HG03469 (cell line): ENCODE results near the gene CRADD.
"Not testable (repeated sequence)": the region's sequence is repeated elsewhere in the genome, so short reads cannot be mapped to it uniquely, and the experiment has no call there.

ENCODE experiments used
- ATAC-seq: cut with Tn5 transposase; IDR thresholded peaks from one replicate; pipeline ENCODE4 v1.9.1; 2021; ENCODE audit warnings: mild to moderate bottlenecking, moderate library complexity, moderate number of reproducible peaks; ENCODE audit not compliant: unreplicated experiment

CRADD gene

DNA sequence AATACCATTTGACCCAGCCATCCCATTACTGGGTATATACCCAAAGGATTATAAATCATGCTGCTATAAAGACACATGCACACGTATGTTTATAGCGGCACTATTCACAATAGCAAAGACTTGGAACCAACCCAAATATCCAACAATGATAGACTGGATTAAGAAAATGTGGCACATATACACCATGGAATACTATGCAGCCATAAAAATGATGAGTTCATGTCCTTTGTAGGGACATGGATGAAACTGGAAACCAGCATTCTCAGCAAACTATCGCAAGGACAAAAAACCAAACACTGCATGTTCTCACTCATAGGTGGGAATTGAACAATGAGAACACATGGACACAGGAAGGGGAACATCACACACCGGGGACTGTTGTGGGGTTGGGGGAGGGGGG lies 104.8 kb downstream of the CRADD start:
- not testable (repeated sequence) for ATAC-seq

DNA sequence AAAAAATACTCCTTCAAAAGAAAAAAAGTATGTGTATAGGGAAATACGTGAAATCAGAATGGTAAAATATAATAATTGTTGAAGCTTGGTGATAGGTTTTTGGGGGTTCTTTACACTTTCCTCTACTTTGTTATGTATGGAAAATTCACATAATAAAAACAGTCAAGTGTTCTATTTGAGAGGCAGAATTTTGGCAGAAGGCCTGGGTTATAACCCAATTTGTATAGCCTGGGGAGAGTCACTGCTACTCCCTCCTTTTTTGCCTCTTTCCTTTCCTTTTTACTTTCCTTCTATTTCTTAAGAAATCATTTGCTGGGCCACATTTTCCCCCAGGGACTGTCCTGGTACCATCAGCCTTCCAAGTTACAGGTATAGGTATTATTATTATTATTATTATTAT lies 105.7 kb downstream of the CRADD start:
- ATAC-seq: no peak

DNA sequence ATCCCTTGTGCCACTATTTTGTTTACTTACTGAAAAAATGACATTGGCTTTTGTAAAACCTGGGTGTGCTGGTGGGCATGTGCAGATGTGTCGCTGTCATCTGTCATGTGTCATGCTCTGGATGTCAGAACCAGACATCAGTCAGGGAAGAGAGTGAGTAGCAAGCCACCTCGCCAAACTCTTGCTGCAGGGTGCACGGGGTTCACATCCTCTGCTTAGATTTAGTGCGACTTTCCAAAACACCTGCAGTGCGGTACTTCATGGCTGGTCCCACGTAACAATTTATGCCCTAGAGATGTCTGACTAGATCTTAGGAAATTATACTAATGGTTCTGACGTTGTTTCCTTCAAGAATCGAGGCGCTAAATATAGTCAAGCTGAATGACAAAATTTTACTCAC lies 106.7 kb downstream of the CRADD start:
- ATAC-seq: no peak

DNA sequence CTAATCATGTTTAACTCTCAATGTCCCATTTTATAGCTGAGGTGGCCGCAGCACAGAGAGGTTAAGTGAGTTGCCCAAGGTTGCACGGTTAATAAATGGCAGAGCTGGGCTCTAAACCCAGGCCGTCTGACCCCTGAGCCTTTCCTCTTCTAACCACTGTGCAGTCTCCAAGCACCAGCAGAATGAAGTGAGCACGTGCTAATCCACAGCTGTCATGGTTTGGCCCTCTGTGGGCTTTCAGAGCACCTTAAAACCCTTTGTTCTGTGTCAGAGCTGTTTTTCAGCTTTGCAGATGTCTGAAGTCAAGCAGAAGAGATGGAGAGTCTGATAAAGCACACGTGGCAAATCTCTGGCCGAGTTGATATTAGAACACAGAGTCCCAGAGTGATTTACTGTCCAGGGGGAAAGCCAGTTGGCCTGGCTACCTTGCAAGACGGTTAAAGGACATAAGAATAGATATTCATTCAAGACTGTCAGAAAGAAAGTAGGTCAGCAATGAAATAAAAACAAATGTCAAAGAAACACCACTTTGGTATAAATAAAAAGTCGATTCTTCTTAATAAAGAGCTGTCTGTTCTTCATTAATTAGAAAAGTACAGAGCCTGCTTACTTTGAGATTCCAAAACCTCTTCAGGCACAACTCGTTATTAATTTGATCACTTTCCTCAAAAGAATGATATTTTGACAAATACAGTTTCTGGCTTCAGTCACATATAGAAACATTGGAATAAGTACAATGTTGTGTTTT lies 107.3 kb downstream of the CRADD start:
- no peak for ATAC-seq

DNA sequence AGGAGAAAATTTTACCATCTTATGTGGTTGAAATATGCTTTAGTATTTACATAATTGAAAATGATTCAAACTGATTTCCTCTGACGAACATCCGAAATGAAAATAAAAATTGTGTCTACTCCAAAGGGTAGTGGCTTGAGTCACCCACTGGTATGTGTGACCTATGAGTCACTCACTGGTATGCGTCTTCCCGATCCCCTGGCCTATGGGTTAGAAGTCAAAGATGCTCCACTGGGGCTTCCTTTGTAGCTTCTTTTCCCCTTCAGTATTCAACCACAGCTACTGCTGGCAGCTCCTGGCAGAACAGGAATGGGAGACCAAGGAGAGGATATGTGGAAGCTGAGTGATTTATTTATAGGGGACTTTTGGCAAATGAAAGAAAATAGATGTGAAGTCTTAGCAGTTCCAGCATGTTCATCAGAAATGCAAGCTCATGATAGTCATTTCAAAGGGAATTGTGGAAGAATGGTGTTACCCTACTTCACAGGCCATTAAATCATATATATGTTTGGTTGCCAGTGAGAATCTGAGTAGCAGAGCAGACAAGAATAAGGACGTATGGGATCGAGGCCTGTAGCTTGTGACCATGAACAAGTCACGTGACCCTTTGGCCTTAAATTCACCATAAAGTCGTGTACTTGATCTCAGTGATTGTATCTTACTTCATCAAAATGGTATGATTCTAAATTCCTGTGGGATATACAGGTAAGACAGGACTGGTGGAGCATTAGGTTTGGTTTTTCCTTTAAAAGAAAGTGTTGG lies 108.3 kb downstream of the CRADD start:
- no peak for ATAC-seq

GRCh38 chr12:93786656-93787397 lies 109.7 kb downstream of the CRADD start:
- no peak for ATAC-seq

DNA sequence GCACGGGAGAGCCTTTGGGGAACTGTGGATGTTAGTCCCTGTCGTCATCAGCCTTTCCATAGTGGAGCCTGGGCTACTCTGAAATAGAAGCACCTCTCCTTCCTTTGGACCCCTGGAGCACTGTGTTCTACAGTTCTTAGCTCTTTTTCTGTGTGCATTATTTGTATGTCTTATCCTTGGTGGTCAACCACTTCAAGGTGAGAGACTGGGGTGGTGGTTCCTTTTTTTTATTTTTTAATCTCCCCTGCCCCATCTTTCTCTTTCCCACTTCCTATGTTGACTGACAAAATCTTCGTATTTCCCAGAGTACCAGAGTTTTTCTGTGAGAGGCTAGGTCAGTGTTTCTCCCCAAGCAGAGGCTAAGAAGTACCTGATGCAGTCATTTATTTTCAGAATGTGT lies 111.7 kb downstream of the CRADD start:
- no peak for ATAC-seq

GRCh38 chr12:93789767-93790166 lies 112.6 kb downstream of the CRADD start:
- no peak for ATAC-seq

DNA sequence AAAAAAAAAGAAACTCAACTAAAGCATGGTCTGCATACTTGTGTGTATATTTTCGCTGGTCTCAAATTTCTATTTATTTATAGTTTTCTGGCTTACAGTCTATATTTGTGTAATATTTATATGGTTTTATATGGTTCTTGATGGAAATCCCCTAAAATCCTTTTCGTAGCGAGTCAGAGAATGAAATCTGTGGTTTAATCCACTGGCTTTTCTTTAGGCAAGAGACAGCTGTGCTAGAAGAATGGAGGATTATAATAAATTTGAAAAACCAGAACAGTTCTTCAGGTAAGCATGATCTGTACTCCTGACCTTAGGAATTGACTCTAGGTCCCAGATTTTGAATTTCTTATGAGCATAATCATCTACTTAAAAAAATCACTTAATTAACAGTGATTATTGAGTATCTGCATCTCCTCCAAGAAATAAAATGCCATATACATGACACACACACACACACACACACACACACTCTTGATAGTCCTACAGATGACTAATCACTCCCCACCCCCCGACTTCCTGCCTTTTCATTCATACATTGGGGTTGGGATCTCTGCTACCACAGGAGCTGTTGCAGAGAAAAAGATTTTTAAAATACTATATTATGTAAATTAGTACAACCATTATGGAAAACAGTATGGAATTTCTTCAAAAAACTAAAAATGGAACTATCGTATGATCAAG lies 113.4 kb downstream of the CRADD start:
- ATAC-seq: no peak

DNA sequence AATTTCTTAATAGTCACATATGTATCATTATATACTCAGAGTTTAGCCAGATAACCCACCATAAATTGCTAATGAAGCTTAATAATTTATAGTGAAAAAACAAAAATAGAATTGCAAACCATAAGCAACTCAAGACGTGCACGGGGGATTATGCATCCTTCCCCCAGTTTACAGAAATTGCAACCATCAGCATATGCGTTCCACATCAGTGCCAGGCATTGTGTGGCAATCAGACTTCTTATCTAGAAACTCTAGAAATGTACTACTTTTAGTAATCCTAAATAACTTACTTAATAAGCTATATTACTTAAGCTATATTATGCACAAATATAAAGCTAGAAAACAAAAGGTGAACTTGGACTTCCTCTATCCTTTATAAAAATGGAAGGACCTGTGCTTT lies 115.8 kb downstream of the CRADD start:
- no peak for ATAC-seq

GRCh38 chr12:93793983-93794382 lies 116.8 kb downstream of the CRADD start:
- ATAC-seq: no peak

GRCh38 chr12:93794738-93795137 lies 117.6 kb downstream of the CRADD start:
- ATAC-seq: no peak

DNA sequence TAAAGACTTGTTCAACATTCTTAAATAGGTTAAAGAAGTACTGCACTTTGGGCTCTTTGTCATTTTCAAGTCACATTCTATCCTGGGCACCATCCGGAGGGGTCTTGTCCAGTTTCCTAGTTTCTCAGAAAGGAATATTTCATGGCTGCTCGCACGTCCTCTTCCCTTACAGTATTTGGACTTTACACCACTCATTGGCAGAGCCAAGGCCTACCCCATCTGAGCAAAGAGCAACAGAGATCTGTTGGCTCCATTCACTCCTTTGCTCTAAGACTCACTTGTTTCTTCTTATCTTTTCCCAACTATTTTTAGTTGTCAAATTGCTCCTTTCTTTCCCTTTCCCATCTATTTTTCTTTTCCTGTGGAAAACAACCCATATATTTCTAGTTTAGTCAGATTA lies 118.2 kb downstream of the CRADD start:
- ATAC-seq: no peak

GRCh38 chr12:93796729-93797128 lies 119.6 kb downstream of the CRADD start:
- ATAC-seq: no peak

DNA sequence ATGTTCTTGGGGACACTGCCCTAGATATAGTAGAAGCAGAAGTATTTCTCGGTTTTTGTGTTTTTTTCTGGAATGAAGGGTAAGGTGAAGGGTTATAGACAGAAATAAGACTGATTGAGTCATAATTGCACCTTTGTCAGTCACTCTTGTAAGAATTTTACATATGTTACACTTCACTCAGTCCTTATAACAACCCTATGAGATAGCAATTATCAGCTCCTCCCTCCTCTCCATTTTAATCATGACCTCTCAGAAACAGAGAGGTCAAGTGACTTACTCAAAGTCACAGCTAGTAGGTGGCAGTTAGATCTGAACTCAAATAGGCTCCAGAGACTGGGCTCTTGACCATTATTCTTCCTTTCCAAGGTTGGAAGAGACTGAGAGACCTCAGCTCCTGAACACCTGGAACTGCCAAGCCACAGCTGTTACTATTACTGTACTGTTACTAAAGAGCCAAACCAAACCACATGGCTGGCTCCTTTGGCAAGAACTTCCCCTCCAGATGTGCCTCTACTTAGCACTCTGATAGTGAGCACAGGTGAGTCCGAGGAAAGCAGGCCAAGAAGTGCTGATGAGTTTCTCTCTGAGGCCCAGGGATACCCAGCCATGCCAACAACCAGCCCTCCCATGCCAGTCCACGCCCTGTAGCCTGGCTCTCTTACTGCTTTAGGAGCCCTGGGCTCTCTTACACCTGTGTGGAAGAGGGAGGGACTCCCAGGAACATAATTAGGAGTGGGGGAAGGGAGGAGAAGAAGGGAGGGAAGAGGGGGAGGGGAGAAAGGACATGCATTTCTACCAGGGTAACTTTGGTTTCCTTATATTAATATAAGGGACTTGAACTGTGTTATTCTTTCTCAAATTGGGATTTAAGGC lies 121.3 kb downstream of the CRADD start:
- ATAC-seq: no peak

DNA sequence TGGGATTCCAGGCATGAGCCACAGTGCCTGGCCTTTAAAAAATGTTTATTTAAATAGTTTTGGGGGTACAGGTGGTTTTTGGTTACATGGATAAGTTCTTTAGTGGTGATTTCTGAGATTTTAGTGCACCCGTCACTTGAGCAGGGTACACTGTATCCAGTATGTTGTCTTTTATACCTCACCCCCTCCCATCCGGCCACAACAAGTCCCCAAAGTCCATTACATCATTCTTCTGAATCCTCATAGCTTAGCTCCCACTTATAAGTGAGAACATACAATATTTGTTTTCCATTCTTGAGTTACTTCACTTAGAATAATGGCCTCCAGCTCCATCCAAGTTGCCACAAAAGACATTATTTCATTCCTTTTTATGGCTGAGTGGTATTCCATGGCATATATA lies 124.5 kb downstream of the CRADD start:
- ATAC-seq: not testable (repeated sequence)

DNA sequence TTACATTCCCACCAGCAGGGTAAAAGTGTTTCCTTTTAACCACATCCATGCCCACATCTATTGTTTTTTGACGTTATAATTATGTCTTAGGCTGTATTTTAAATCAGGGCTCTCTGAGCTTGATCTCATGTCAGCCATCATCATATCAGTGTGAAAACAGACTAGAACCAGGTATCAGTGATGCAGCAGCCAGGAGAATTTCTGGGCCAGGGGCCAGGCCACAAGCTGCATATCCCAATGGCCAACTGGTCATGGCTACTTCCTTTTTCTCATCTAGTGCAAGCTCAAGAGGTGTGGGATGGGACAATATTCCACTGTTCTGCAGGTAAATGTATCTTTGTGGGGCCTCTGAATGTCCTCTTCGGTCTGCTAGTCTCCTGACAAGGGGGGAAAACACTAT lies 125.1 kb downstream of the CRADD start:
- ATAC-seq: no peak

GRCh38 chr12:93802698-93803423 lies 125.7 kb downstream of the CRADD start:
- ATAC-seq: no peak

DNA sequence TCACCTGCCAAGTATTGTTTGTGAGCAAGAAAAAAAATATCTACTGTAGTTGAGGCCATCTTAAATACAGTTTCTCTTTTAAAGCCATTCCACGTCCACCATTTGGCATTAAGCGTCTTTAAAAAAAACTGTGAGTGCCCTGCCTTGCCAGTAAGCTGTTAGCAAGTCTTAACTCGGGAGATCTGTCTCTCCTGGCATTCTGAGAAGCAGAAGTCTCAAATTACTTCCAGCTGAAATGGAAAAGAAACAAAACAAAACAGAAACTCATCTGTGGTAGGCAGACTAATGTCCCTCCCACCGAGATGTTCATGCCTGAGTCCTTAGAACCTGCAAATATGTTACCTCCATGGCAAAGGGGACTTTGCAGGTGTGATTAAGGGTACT lies 126.2 kb downstream of the CRADD start:
- ATAC-seq: no peak
